22Rv1 (cell line): Measurements from ENCODE around the gene TMEM176B.

ENCODE experiments used
- ZFX ChIP-seq: fragments of 450-650 bp; IDR thresholded peaks from 2 replicates; pipeline ENCODE4 v1.6.1; 2017; ENCODE audit warnings: antibody characterized with exemption, borderline replicate concordance
- TF ChIP-seq, protein P1 (sequence below): fragments of 450-650 bp; IDR thresholded peaks from 2 replicates; pipeline ENCODE4 v1.5.1; 2017; ENCODE audit warnings: mild to moderate bottlenecking

- TF ChIP-seq, protein P1, sequence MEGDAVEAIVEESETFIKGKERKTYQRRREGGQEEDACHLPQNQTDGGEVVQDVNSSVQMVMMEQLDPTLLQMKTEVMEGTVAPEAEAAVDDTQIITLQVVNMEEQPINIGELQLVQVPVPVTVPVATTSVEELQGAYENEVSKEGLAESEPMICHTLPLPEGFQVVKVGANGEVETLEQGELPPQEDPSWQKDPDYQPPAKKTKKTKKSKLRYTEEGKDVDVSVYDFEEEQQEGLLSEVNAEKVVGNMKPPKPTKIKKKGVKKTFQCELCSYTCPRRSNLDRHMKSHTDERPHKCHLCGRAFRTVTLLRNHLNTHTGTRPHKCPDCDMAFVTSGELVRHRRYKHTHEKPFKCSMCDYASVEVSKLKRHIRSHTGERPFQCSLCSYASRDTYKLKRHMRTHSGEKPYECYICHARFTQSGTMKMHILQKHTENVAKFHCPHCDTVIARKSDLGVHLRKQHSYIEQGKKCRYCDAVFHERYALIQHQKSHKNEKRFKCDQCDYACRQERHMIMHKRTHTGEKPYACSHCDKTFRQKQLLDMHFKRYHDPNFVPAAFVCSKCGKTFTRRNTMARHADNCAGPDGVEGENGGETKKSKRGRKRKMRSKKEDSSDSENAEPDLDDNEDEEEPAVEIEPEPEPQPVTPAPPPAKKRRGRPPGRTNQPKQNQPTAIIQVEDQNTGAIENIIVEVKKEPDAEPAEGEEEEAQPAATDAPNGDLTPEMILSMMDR, result no peak
- TF ChIP-seq ZFX, result no peak
Observed at GRCh38 chr7:150781961-150782360, 18.2 kb downstream of the TMEM176B start.
